Measurements from ENCODE around the gene CIAO2B. TPM values are rescaled to one million over a fixed set of nuclear protein-coding genes. Genes with fewer than 3 reads are reported as not detected.

The CIAO2B gene
- polyA plus RNA-seq, 3 donors: 121 to 140 (median 132) TPM

- Histone ChIP-seq H3K27ac (ENCODE audit: low read depth in 1 of 2, low read length in 2 of 2) (no peak overlapping the region), H3K4me2 (replicated peaks; ENCODE audit: extremely low read depth, low read length, poor library complexity, severe bottlenecking) (no peak overlapping the region), H3K36me3 (replicated peaks in 1 of 2; ENCODE audit: control insufficient read depth in 1 of 2, insufficient read depth in 2 of 2, low read length in 2 of 2) (peaks cover 3 to 13% of the 10 kb centered on the region in 2 donors), H3K4me3 (replicated peaks in 1 of 3; ENCODE audit: low read depth in 2 of 3, low read length in 3 of 3) (no peak overlapping the region), H3K9ac (ENCODE audit: insufficient read depth, low read length, poor library complexity, severe bottlenecking) (no peak overlapping the region), H4K20me1 (ENCODE audit: insufficient read depth, low read length) (no peaks in the 10 kb centered on the region), H3K27me3 (ENCODE audit: control insufficient read depth in 2 of 2, insufficient read depth in 2 of 2, low read length in 2 of 2) (peaks cover 7 to 35% of the 10 kb centered on the region in 2 donors), H3K4me1 (ENCODE audit: control insufficient read depth in 1 of 2, insufficient read depth in 2 of 2, low read length in 2 of 2) (peaks cover 23 to 25% of the 10 kb centered on the region in 2 donors), H2AFZ (ENCODE audit: insufficient read depth, low read depth, low read length, poor library complexity, severe bottlenecking) (no peak overlapping the region), H3K9me3 (replicated peaks in 1 of 2; ENCODE audit: control insufficient read depth in 1 of 2, insufficient read depth in 1 of 2, low read length in 2 of 2) (no peaks in the 10 kb centered on the region), H3K79me2 (ENCODE audit: insufficient read depth, low read length) (no peaks in the 10 kb centered on the region)
- DNase-seq: no peak
- Mint-ChIP-seq H3K4me1 (peaks cover 20% of the 10 kb centered on the region), H3K9me3 (peaks cover 0 to 8% (median 2%) of the 10 kb centered on the region in 7 donors), H3K36me3 (peaks cover 14 to 22% of the 10 kb centered on the region in 2 donors), H3K27ac (no peak overlapping the region), H3K27me3 (ENCODE audit: low read depth in 3 of 3) (peaks cover 31 to 42% (median 37%) of the 10 kb centered on the region in 3 donors), H3K4me3 (no peak overlapping the region)
- intact Hi-C loops (cut with micrococcal nuclease): no loop called here
- WGBS (ENCODE audit: insufficient coverage): 100% methylated on average over 1 of the region's 3 CpGs
- no peak for TF ChIP-seq CTCF (IDR thresholded peaks at IDR 0.05)
Observed at GRCh38 chr16:66882702-66883101, 51.5 kb downstream of the CIAO2B start.

Other genes with a start within 250 kb of the CIAO2B start
- gene CMTM4, start 237.7 kb downstream of the CIAO2B start, polyA plus RNA-seq: 10 to 100 TPM in 1 of 3 donors, under 1 TPM in 2; 0.41 to 21.2 (median 0.45) TPM
- 100 to 1,000 TPM in 1 of 3 donors, 10 to 100 TPM in 2; 14.9 to 125 (median 23.9) TPM for gene DYNC1LI2, start 182.8 kb downstream of the CIAO2B start, polyA plus RNA-seq
- not detected for gene TERB1, start 132.8 kb downstream of the CIAO2B start, polyA plus RNA-seq
- 10 to 100 TPM; 10.8 to 18.6 (median 16.8) TPM for gene NAE1, start 103.4 kb downstream of the CIAO2B start, polyA plus RNA-seq
- not detected for gene CA7, start 90.0 kb downstream of the CIAO2B start, polyA plus RNA-seq
- gene PDP2, start 53.9 kb downstream of the CIAO2B start, polyA plus RNA-seq: 1 to 10 TPM in 1 of 3 donors, not detected in 2; 1.1 TPM
- gene CDH16, start 15.5 kb downstream of the CIAO2B start, polyA plus RNA-seq: not detected
- gene RRAD, start 8.9 kb downstream of the CIAO2B start, polyA plus RNA-seq: 1 to 10 TPM in 1 of 3 donors, under 1 TPM in 2; 0.42 to 1.9 (median 0.55) TPM
- 10 to 100 TPM; 14.0 to 29.0 (median 23.2) TPM for gene CES2, start 1.1 kb upstream of the CIAO2B start, polyA plus RNA-seq
- gene CES3, start 26.9 kb upstream of the CIAO2B start, polyA plus RNA-seq: under 1 TPM in 1 of 3 donors, not detected in 2; 0.48 TPM
- 10 to 100 TPM in 1 of 3 donors, 1 to 10 TPM in 2; 3.3 to 47.6 (median 4.1) TPM for gene CES4A, start 54.2 kb upstream of the CIAO2B start, polyA plus RNA-seq
- 10 to 100 TPM; 28.3 to 45.4 (median 29.5) TPM for gene CBFB, start 94.7 kb upstream of the CIAO2B start, polyA plus RNA-seq
- 10 to 100 TPM; 18.8 to 68.2 (median 26.5) TPM for gene PHAF1, start 175.5 kb upstream of the CIAO2B start, polyA plus RNA-seq
- gene B3GNT9, start 216.6 kb upstream of the CIAO2B start, polyA plus RNA-seq: under 1 TPM; 0.10 to 0.67 (median 0.20) TPM
- 10 to 100 TPM; 26.0 to 46.2 (median 35.8) TPM for gene TRADD, start 225.5 kb upstream of the CIAO2B start, polyA plus RNA-seq
- gene FBXL8, start 225.6 kb upstream of the CIAO2B start, polyA plus RNA-seq: 10 to 100 TPM in 1 of 3 donors, 1 to 10 TPM in 2; 3.2 to 27.7 (median 5.2) TPM
- gene HSF4, start 230.3 kb upstream of the CIAO2B start, polyA plus RNA-seq: 10 to 100 TPM in 1 of 3 donors, not detected in 2; 53.4 TPM
- 10 to 100 TPM in 1 of 3 donors, 1 to 10 TPM in 2; 2.7 to 17.0 (median 3.8) TPM for gene NOL3, start 236.1 kb upstream of the CIAO2B start, polyA plus RNA-seq
- gene MATCAP1, start 249.6 kb upstream of the CIAO2B start, polyA plus RNA-seq: 10 to 100 TPM in 1 of 3 donors, under 1 TPM in 2; 0.58 to 43.3 (median 0.99) TPM